GM23338 (cell line): ENCODE data around the gene ING1. TPM values are rescaled to one million over a fixed set of nuclear protein-coding genes. Genes with fewer than 3 reads are reported as not detected.

Experiments
- CREB1 ChIP-seq: fragments of 250-450 bp; sonication (Bioruptor Pico); IDR thresholded peaks from 2 replicates; pipeline ENCODE4 v1.5.0; 2020; ENCODE audit warnings: low read depth, mild to moderate bottlenecking, moderate library complexity
- EZH2 ChIP-seq: fragments of 200-600 bp; sonication (generic); IDR thresholded peaks from one replicate; pipeline ENCODE4 v1.8.0; 2017; ENCODE audit warnings: antibody characterized with exemption, mild to moderate bottlenecking, low read depth; ENCODE audit not compliant: unreplicated experiment
- EZH2phosphoT487 ChIP-seq: fragments of 200-600 bp; sonication (generic); IDR thresholded peaks from one replicate; pipeline ENCODE4 v1.8.1; 2018; ENCODE audit warnings: antibody characterized with exemption; ENCODE audit not compliant: unreplicated experiment
- JUNB ChIP-seq: IDR thresholded peaks from one replicate; pipeline ENCODE4 v1.6.1; 2016; ENCODE audit warnings: antibody characterized with exemption; ENCODE audit not compliant: unreplicated experiment
- NANOG ChIP-seq: IDR thresholded peaks from 2 replicates; pipeline ENCODE4 v1.6.1; 2016; ENCODE audit warnings: antibody characterized with exemption, borderline replicate concordance
- POLR2AphosphoS5 ChIP-seq: IDR thresholded peaks from 2 replicates; pipeline ENCODE4 v1.6.1; 2016; ENCODE audit warnings: antibody characterized with exemption, low read depth
- REST ChIP-seq: IDR thresholded peaks from one replicate; pipeline ENCODE4 v1.6.1; 2018; ENCODE audit warnings: antibody characterized with exemption; ENCODE audit not compliant: unreplicated experiment
- ZNF331 ChIP-seq: fragments of 250-450 bp; sonication (Bioruptor Pico); IDR thresholded peaks from 2 replicates; pipeline ENCODE4 v1.5.0; 2020; ENCODE audit warnings: low read depth, mild to moderate bottlenecking, moderate library complexity
- ZNF462 ChIP-seq: fragments of 250-450 bp; sonication (Bioruptor Pico); IDR thresholded peaks from 2 replicates; pipeline ENCODE4 v1.5.0; 2020; ENCODE audit warnings: mild to moderate bottlenecking, moderate library complexity
- polyA plus RNA-seq: library from polyadenylated mRNA; unstranded; fragments of >200 nt; fragmentation: Nextera tagmentation; extraction: Ambion mirVana; gene quantifications from 2 replicates; pipeline ENCODE4 v1.2.1, GENCODE V29; 2016
- total RNA-seq: library from RNA; depleted of rRNA; stranded (reverse); fragments of >200 nt; shearing (Covaris generic); gene quantifications from 2 replicates; pipeline ENCODE4 v1.2.3, GENCODE V29; 2014

Gene ING1
- total and polyA plus RNA-seq, 2 experiments from 2014 or later: 27.4 to 34.4 TPM

GRCh38 chr13:110769097-110769496 is 55.6 kb downstream of the ING1 start (continued):
- no peak for TF ChIP-seq ZNF462 (CRISPR knock-in tag)
- no peak for TF ChIP-seq JUNB
- no peak for TF ChIP-seq NANOG
- TF ChIP-seq CREB1: no peak
- no peak for TF ChIP-seq EZH2phosphoT487
- no peak for TF ChIP-seq REST
- TF ChIP-seq EZH2: no peak
- TF ChIP-seq ZNF331 (CRISPR knock-in tag): no peak
- no peak for TF ChIP-seq POLR2AphosphoS5
